GM12891 (cell line): ENCODE measurements around the gene KCNG2.

Source experiments
- PAX5 ChIP-seq: IDR thresholded peaks from 2 replicates; pipeline ENCODE4 v1.6.1; 2011; ENCODE audit warnings: low read length, moderate library complexity, mild to moderate bottlenecking; ENCODE audit not compliant: insufficient read depth, severe bottlenecking
- POLR2A ChIP-seq: IDR thresholded peaks from 2 replicates; pipeline ENCODE4 v1.6.1; 2011; ENCODE audit warnings: low read depth, low read length, control low read depth
- POLR2AphosphoS5 ChIP-seq: IDR thresholded peaks from 2 replicates; pipeline ENCODE4 v1.6.1; 2011; ENCODE audit warnings: low read depth, low read length, control low read depth
- POU2F2 ChIP-seq: IDR thresholded peaks from 2 replicates; pipeline ENCODE4 v1.6.1; 2011; ENCODE audit warnings: low read depth, mild to moderate bottlenecking, control low read depth, low read length, moderate library complexity
- SPI1 ChIP-seq: IDR thresholded peaks from 2 replicates; pipeline ENCODE4 v1.6.1; 2011; ENCODE audit warnings: low read depth, low read length, control low read depth
- TAF1 ChIP-seq: IDR thresholded peaks from 2 replicates; pipeline ENCODE4 v1.6.1; 2011; ENCODE audit warnings: low read depth, low read length, control low read depth

DNA sequence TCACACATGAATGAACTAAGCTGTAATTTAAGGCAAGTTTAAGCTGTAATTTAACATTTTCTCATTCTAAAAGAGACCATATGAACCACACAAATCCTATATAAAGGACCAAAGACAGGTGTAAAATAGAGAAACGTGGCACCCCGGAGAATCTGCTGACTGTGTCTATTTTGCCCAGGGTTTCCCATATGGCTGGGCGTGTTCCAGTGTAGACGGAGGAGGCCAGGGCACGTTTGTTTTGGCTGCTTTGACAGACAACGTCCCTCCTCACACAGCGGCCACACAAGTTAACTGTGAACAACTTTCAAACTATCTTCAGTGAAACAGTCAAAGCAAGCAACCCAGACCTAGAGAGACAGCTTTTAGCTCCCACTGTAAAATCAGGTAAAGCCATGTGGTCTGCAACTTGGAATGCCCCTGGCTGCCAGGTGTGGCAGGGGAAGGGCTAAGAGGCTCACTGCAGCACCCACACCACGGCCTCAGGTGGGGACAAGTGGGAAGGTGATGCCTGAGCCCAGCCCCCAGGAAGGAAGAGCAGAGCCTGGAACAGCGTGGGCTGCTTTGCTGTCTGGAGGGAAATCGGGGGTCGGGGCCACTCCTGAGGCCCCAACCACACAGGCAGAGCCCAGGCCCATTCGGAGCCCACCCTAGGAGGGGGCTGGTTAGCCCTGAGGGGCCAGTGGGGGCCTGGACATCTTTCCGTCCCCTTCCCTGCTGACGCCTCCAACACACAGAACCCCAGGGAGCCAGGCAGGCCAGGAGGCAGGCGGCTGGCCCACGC lies 113.0 kb downstream of the KCNG2 start:
- TF ChIP-seq POLR2A (no peak), POLR2AphosphoS5 (no peak), TAF1 (no peak), PAX5 (no peak), SPI1 (no peak), POU2F2 (no peak)
